ENCODE measurements around the gene TLNRD1. TPM values are rescaled to one million over a fixed set of nuclear protein-coding genes. Genes with fewer than 3 reads are reported as not detected.
"Not testable (repeated sequence)": the region's sequence is repeated elsewhere in the genome, so short reads cannot be mapped to it uniquely, and the experiment has no call there.

TLNRD1 gene
- 10.0 and 14.9 TPM in 2 replicates for total RNA-seq (2014; rRNA removed; shearing (Covaris generic))
- polyA plus RNA-seq (2014; cell fraction: nucleus; rRNA removed) = 19.3 and 19.4 TPM in 2 replicates

DNA sequence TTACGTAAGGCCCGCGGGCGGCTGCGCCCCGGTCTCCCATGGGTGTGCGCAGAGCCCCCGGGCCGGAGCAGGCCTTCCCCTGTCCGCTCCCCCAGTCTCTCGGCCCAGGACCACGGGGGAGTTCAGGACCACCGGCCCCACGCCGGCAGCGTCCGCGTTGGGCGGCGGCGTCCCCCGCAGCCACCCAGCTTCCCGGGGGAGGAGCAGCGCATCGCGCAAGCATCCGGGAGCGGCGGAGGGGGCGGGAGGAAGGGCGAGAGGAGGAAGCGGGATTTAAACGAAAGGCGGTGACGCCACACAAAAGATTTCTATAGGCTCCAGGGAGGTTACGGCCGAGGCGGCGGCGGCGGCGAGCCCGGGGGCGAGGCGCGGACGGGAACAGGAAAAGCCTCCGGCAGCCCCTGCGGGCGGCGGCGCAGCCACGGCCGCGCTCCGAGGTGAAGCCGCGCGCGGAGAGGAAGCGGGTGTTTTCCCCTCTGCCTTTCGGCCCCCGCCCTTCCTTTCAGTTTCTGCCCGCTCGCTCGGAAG, at the start of gene TLNRD1:
Gene TLNRD1, plus strand, starts transcription at position 300 of the 528 bp plus-strand sequence. CDS start 1,349 bp downstream, outside the sequence.
- DNase-seq (ENCODE audit: extremely low read depth, low read depth) = peak; percentile 85

GRCh38 chr15:80951941-80952340, 48.8 kb upstream of the TLNRD1 start:
- no peak for DNase-seq (ENCODE audit: extremely low read depth, low read depth)

GRCh38 chr15:80953001-80953952, 47.4 kb upstream of the TLNRD1 start:
- no peak for DNase-seq (ENCODE audit: extremely low read depth, low read depth)

GRCh38 chr15:80953953-80954778, 46.6 kb upstream of the TLNRD1 start:
- no peak for DNase-seq (ENCODE audit: extremely low read depth, low read depth)

DNA sequence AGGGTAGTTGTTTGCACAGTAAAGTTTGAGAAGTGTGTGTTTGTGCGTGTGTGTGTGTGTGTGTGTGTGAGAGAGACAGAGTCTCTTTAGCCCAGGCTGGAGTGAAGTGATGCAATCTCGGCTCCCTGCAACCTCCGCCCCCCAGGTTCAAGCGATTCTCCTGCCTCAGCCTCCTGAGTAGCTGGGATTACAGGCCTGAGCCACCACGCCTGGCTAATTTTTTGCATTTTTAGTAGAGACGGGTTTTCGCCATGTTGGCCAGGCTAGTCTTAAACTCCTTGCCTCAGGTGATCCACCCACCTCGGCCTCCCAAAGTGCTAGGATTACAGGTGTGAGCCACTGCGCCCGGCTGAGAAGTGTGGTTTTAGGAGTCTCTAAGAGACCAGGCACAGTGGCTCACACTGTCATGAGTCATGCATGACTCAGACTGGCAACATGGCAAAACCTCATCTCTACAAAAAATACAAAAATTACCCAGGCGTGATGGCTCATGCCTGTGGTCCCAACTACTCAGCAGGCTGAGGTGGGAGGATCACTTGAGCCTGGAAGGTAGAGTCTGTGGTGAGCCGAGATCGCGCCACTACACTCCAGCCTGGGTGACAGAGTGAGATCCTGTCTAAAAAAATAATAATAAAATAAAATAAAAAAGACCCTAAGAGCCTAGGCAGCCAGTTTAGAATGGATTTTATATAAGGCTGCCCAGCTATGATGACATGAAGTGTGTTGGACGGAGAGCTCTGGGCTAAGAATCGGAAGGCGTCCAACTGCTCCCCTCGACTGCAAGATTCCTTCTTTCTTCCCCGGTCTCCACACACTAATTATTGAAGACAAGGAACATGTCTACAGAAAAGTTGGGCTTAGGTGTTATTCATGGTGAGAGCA, 44.9 kb upstream of the TLNRD1 start:
- DNase-seq (ENCODE audit: extremely low read depth, low read depth) = peak; percentile 22

GRCh38 chr15:80957556-80957955, 43.2 kb upstream of the TLNRD1 start:
- DNase-seq (ENCODE audit: extremely low read depth, low read depth) = no peak

- no peak for DNase-seq (ENCODE audit: extremely low read depth, low read depth)
These were observed 42.7 kb upstream of the TLNRD1 start for GRCh38 chr15:80957976-80958375.

- no peak for DNase-seq (ENCODE audit: extremely low read depth, low read depth)
These were observed 41.8 kb upstream of the TLNRD1 start for GRCh38 chr15:80958818-80959495.

GRCh38 chr15:80965454-80965853, 35.3 kb upstream of the TLNRD1 start:
- not testable (repeated sequence) for DNase-seq (ENCODE audit: extremely low read depth, low read depth)

DNA sequence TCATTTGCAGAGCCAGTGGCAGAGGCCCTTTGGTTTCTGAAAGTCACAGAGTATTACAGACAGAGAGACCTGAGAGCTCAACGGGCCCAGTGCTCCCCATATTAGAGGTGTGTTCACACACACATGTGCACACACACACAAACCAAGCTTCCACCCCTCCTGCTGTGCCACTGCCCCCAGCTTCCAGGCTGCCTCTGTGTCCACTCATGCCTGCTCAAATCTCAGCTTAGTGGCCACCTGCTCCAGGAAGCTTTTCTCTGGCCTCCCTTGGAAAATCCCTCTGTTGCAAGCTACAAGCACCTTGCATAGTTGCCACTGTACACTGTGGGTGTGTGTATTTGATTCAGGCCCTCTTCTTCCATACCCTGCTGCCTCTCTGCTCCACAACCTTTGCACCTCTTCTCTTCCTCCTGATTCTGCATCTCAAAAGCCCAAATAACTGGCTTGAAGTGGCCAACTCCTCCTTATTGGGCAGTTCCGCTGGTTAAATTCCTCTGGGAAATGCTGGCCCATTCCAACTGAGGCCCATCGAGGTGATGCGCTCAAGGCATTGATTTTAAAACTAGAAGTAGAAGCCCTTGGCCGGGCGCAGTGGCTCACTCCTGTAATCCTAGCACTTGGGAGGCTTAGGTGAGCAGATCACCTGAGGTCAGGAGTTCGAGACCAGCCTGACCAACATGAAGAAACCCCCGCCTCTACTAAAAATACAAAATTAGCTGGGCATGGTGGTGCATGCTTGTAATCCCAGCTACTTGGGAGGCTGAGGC, 34.1 kb upstream of the TLNRD1 start:
- no peak for DNase-seq (ENCODE audit: extremely low read depth, low read depth)

DNA sequence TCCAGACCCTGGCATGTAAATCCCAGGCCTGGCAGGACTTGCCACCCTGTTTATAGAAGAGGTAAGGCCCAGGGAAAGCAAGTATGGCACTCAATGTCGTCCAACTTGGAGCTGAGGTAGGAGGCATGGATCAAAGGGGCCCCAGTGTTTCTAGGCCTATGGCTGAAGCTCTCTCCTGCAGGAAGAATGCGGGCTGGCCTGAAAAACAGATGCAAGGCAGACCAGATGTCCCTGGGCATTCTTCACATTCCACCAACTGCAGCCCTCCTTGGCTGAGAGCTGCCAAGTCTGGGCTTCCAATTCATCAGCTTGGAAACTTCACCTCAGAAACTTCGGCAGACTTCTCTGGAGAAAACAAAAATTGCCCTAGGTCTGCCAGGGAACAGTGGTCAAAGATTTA, 33.3 kb upstream of the TLNRD1 start:
- DNase-seq (ENCODE audit: extremely low read depth, low read depth) = no peak

- DNase-seq (ENCODE audit: extremely low read depth, low read depth) = no peak
These were observed 32.7 kb upstream of the TLNRD1 start for GRCh38 chr15:80967991-80968510.

DNA sequence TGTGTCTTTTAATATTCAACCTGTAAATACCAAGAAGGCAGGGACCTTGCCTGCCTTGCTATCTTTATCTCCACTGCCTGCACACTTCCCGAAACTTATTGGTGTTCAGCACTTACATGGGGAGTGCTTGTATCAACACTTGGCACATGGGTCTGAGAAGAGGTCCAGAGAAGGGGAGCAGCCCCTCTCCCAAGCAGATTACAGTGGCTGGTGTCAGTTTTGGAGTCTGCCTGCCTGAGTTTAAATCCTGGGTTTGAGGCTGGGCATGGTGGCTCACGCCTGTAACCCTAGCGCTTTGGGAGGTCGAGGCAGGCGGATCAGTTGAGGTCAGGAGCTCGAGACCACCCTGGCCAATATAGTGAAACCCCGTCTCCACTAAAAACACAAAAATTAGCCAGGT, 31.4 kb upstream of the TLNRD1 start:
- no peak for DNase-seq (ENCODE audit: extremely low read depth, low read depth)

GRCh38 chr15:80970018-80970657, 30.6 kb upstream of the TLNRD1 start:
- peak; percentile 53 for DNase-seq (ENCODE audit: extremely low read depth, low read depth)

GRCh38 chr15:80970658-80971057, 30.1 kb upstream of the TLNRD1 start:
- no peak for DNase-seq (ENCODE audit: extremely low read depth, low read depth)

- DNase-seq (ENCODE audit: extremely low read depth, low read depth) = no peak
These were observed 29.6 kb upstream of the TLNRD1 start for GRCh38 chr15:80971143-80971542.

DNA sequence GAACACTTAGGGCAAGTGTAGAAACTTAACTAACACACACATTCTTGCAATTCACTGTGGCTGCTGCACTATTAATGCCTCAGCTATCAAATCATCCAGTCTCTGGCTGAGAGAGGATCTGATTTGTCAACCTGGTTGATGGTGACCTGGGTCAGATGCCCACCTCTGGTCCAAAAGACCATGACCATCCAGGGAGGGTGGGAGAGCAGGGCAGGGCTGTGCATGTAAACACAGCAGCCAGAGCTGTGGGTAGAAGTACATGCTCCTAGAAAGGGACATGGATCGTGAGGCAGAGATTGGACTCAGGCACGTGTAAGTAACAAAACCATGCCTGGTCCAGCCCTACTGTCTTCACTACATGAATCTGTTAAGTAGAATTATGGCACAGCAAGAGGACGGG, 28.4 kb upstream of the TLNRD1 start:
- no peak for DNase-seq (ENCODE audit: extremely low read depth, low read depth)

DNA sequence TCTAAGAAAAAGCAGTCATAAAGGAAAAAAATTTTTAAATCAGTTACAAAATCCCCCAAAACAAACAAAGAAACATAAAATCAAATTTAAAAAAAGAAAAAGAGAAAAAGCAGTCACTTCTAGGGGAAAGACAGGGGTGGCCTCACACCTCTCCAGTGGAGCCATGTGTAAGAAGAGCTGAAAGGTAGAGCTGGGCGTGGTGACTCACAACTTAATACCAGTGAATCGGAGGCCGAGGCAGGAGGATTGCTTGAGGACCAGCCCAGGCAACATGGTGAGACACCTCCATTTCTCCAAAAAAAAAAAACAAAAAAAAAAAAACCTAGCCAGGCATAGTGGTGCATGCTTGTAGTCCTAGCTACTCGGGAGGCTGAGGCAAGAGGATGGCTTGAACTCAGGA, 25.8 kb upstream of the TLNRD1 start:
- no peak for DNase-seq (ENCODE audit: extremely low read depth, low read depth)

Data from NCI-H460 (cell line).